H9 (cell line): ENCODE data around the gene TSC22D4. TPM values are rescaled to one million over a fixed set of nuclear protein-coding genes. Genes with fewer than 3 reads are reported as not detected.

Experiments
- DNase-seq: peaks from one replicate; pipeline ENCODE4 v3.0.0-alpha.2; 2017
- H2AFZ ChIP-seq: one replicate; pipeline ENCODE4 v1.6.1; 2013; ENCODE audit warnings: mild to moderate bottlenecking, low read length, control low read depth, moderate library complexity
- H2AK5ac ChIP-seq: 2 replicates; pipeline ENCODE4 v1.6.1; 2013; ENCODE audit warnings: low read length, control low read depth, mixed read lengths; ENCODE audit not compliant: insufficient read length
- H2BK120ac ChIP-seq: one replicate; pipeline ENCODE4 v1.6.1; 2013; ENCODE audit warnings: low read depth, mild to moderate bottlenecking, low read length, control low read depth, inconsistent platforms; ENCODE audit not compliant: poor library complexity, severe bottlenecking
- H2BK12ac ChIP-seq: 2 replicates; pipeline ENCODE4 v1.6.1; 2013; ENCODE audit warnings: low read length, control low read depth, mixed read lengths, low read depth; ENCODE audit not compliant: insufficient read length
- H2BK15ac ChIP-seq: 2 replicates; pipeline ENCODE4 v1.6.1; 2013; ENCODE audit warnings: low read depth, low read length, control low read depth
- H2BK20ac ChIP-seq: one replicate; pipeline ENCODE4 v1.6.1; 2013; ENCODE audit warnings: low read depth, mild to moderate bottlenecking, low read length, control low read depth, inconsistent platforms; ENCODE audit not compliant: poor library complexity, severe bottlenecking
- H2BK5ac ChIP-seq: 2 replicates; pipeline ENCODE4 v1.6.1; 2013; ENCODE audit warnings: low read length, control low read depth, mixed read lengths; ENCODE audit not compliant: insufficient read length
- H3K14ac ChIP-seq: 2 replicates; pipeline ENCODE4 v1.6.1; 2013; ENCODE audit warnings: low read length, control low read depth; ENCODE audit not compliant: insufficient read depth
- H3K18ac ChIP-seq: 2 replicates; pipeline ENCODE4 v1.6.1; 2013; ENCODE audit warnings: low read depth, mild to moderate bottlenecking, mixed read lengths, low read length, control low read depth; ENCODE audit not compliant: insufficient read length
- H3K23ac ChIP-seq: 2 replicates; pipeline ENCODE4 v1.6.1; 2013; ENCODE audit warnings: low read length, control low read depth, mixed read lengths, low read depth; ENCODE audit not compliant: insufficient read length
- H3K23me2 ChIP-seq: 2 replicates; pipeline ENCODE4 v1.6.1; 2013; ENCODE audit warnings: low read depth, mild to moderate bottlenecking, mixed read lengths, low read length, control low read depth; ENCODE audit not compliant: insufficient read length, poor library complexity, severe bottlenecking
- H3K27ac ChIP-seq: 2 replicates; pipeline ENCODE4 v1.5.1; 2013; ENCODE audit warnings: low read length, control low read depth, mixed read lengths, low read depth; ENCODE audit not compliant: insufficient read length
- H3K27me3 ChIP-seq: 2 replicates; pipeline ENCODE4 v1.6.1; 2013; ENCODE audit warnings: low read length, control low read depth, inconsistent platforms; ENCODE audit not compliant: insufficient read depth
- H3K4ac ChIP-seq: 2 replicates; pipeline ENCODE4 v1.6.1; 2013; ENCODE audit warnings: low read depth, mild to moderate bottlenecking, control low read depth, inconsistent platforms, low read length, moderate library complexity
- H3K4me1 ChIP-seq: 2 replicates; pipeline ENCODE4 v1.6.1; 2013; ENCODE audit warnings: low read length, control low read depth, inconsistent platforms; ENCODE audit not compliant: insufficient read depth
- H3K4me2 ChIP-seq: 2 replicates; pipeline ENCODE4 v1.6.1; 2013; ENCODE audit warnings: low read length, control low read depth, mixed read lengths; ENCODE audit not compliant: insufficient read length, insufficient read depth
- H3K56ac ChIP-seq: 2 replicates; pipeline ENCODE4 v1.6.1; 2013; ENCODE audit warnings: low read depth, mild to moderate bottlenecking, mixed read lengths, low read length, control low read depth; ENCODE audit not compliant: insufficient read length
- H3K79me1 ChIP-seq: 2 replicates; pipeline ENCODE4 v1.6.1; 2013; ENCODE audit warnings: low read depth, mild to moderate bottlenecking, moderate library complexity, low read length, control low read depth, inconsistent platforms; ENCODE audit not compliant: insufficient read depth, poor library complexity, severe bottlenecking
- H3K79me2 ChIP-seq: 2 replicates; pipeline ENCODE4 v1.6.1; 2013; ENCODE audit warnings: low read length, control low read depth, inconsistent platforms; ENCODE audit not compliant: insufficient read depth
- H3K9ac ChIP-seq: 2 replicates; pipeline ENCODE4 v1.6.1; 2013; ENCODE audit warnings: low read length, control low read depth, mixed read lengths; ENCODE audit not compliant: insufficient read length; ENCODE audit errors: extremely low read depth
- H3K9me3 ChIP-seq: one replicate; pipeline ENCODE4 v1.6.1; 2013; ENCODE audit warnings: low read depth, low read length, inconsistent platforms; ENCODE audit not compliant: control insufficient read depth
- H3T11ph ChIP-seq: one replicate; pipeline ENCODE4 v1.6.1; 2013; ENCODE audit warnings: mild to moderate bottlenecking, low read length, control low read depth, inconsistent platforms
- H4K20me1 ChIP-seq: one replicate; pipeline ENCODE4 v1.6.1; 2013; ENCODE audit not compliant: control insufficient read depth, insufficient read length, insufficient read depth
- H4K5ac ChIP-seq: 2 replicates; pipeline ENCODE4 v1.6.1; 2013; ENCODE audit warnings: low read depth, mild to moderate bottlenecking, mixed read lengths, low read length, control low read depth; ENCODE audit not compliant: insufficient read length
- H4K8ac ChIP-seq: replicated peaks from 2 replicates; pipeline ENCODE4 v1.6.1; 2013; ENCODE audit warnings: low read length, control low read depth, mixed read lengths, low read depth; ENCODE audit not compliant: insufficient read length
- H4K91ac ChIP-seq: 2 replicates; pipeline ENCODE4 v1.6.1; 2013; ENCODE audit warnings: low read depth, mild to moderate bottlenecking, moderate library complexity, mixed read lengths, low read length, control low read depth; ENCODE audit not compliant: insufficient read length
- H3K27ac Mint-ChIP-seq, 3 experiments: 2 replicates in 2 of 3; 3 replicates in 1 of 3; pipeline ENCODE4 v1.8.0; 2020 to 2021; ENCODE audit warnings: mixed read lengths in 3 of 3, mild to moderate bottlenecking in 1 of 3, moderate library complexity in 1 of 3
- H3K27me3 Mint-ChIP-seq: 2 replicates; pipeline ENCODE4 v1.8.0; 2021; ENCODE audit warnings: low read depth, mild to moderate bottlenecking, moderate library complexity, mixed read lengths
- H3K36me3 Mint-ChIP-seq, 3 experiments: 2 replicates in 2 of 3; 3 replicates in 1 of 3; pipeline ENCODE4 v1.8.0; 2020 to 2021; ENCODE audit warnings: low read depth in 3 of 3, mixed read lengths in 3 of 3; ENCODE audit not compliant: insufficient read depth in 1 of 3
- H3K4me1 Mint-ChIP-seq, 2 experiments: 2 replicates each; pipeline ENCODE4 v1.8.0; 2020; ENCODE audit warnings: mixed read lengths in 2 of 2
- H3K4me3 Mint-ChIP-seq, 2 experiments: 2 replicates in 1 of 2; 3 replicates in 1 of 2; pipeline ENCODE4 v1.8.0; 2020 to 2021; ENCODE audit warnings: mild to moderate bottlenecking in 2 of 2, mixed read lengths in 2 of 2, moderate library complexity in 1 of 2
- H3K9me3 Mint-ChIP-seq, 2 experiments: 2 replicates in 1 of 2; 3 replicates in 1 of 2; pipeline ENCODE4 v1.8.0; 2020; ENCODE audit warnings: mild to moderate bottlenecking in 2 of 2, mixed read lengths in 2 of 2, moderate library complexity in 1 of 2
- whole genome bisulfite sequencing: extraction: QIAGEN DNeasy Blood & Tissue Kit; methylation state at CpG from one replicate; pipeline ENCODE4 v1.1.7; 2013; ENCODE audit warnings: missing lambda C conversion rate, low lambda C conversion rate, mixed read lengths; ENCODE audit not compliant: insufficient read length; ENCODE audit errors: extremely low coverage; 5-methylcytosine and 5-hydroxymethylcytosine counted together
- total RNA-seq: library from RNA; stranded (reverse); gene quantifications from 2 replicates; pipeline ENCODE4 v1.2.1, GENCODE V29; 2021
- TF ChIP-seq, protein P1 (sequence below): fragments of 200-600 bp; sonication (generic); conservative IDR thresholded peaks from 3 replicates; pipeline ENCODE4 v1.8.0; 2021; ENCODE audit warnings: antibody characterized with exemption, mild to moderate bottlenecking

The TSC22D4 gene
- total RNA-seq, 1 experiment from 2014 or later: 17.5 TPM

DNA sequence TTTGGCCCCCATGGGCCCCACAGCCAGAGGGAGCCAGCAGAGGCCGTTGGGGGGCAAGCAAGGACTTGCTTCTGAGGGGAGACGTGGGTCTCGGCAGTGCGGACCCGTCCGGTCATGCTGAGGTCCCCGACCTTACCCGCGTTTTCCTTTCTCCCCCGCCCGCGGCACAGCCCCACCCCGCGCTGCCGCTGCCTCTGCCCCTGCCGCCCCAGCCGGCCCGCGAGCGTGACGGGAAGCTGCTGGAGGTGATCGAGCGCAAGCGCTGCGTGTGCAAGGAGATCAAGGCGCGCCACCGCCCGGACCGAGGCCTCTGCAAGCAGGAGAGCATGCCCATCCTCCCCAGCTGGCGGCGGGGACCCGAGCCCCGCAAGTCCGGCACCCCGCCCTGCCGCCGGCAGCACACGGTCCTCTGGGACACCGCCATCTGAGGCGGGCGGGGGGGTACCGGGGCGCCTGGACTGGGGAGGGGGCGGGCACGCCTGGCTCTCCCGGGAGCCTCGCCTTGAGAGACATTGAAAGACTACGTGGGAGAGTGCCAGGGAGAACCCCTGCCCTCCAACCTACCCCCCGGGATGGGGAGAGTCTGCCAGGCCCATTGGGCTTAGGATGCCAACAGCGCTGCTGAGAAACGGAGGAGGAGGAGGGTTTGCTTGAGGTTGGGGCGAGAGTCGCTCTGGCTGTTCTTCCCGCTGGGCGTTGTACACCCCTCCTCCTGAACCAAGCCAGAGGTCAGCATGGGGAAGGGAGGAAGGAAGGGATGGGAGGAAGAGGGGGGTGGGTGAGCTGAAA is 14.7 kb upstream of the TSC22D4 start:
- H3K79me1 ChIP-seq: no peaks in the 10 kb centered on the region
- H2AFZ ChIP-seq: no peak overlapping the region
- no peaks in the 10 kb centered on the region for H3K9me3 Mint-ChIP-seq
- H4K8ac ChIP-seq: no peak overlapping the region
- H3K27me3 ChIP-seq: no peaks in the 10 kb centered on the region; the same call in 1 of the 2 replicates
- H3K27ac ChIP-seq: no peak overlapping the region
- H3K36me3 Mint-ChIP-seq: peaks cover 0 to 4% (median 3%) of the 10 kb centered on the region in 3 experiments; a peak in 2 of 7 replicates
- H3K9ac ChIP-seq: no peak overlapping the region
- no peak overlapping the region for H3K27ac Mint-ChIP-seq
- H3K4me1 ChIP-seq: 0 out of 2 replicates have a peak, but pooled peaks cover 2% of the 10 kb centered on the region
- no peak overlapping the region for H3K18ac ChIP-seq
- H3K79me2 ChIP-seq: no peaks in the 10 kb centered on the region
- H3K56ac ChIP-seq: no peak overlapping the region
- H2BK12ac ChIP-seq: no peak overlapping the region
- no peak overlapping the region for H2BK5ac ChIP-seq
- WGBS: no CpG with 5 or more reads among the region's 56 CpGs
- H3K23ac ChIP-seq: no peak overlapping the region
- H3K4ac ChIP-seq: no peak overlapping the region
- H4K20me1 ChIP-seq: no peaks in the 10 kb centered on the region
- DNase-seq: no peak
- no peak overlapping the region for H4K91ac ChIP-seq
- H2BK15ac ChIP-seq: no peak overlapping the region
- TF ChIP-seq, protein P1, sequence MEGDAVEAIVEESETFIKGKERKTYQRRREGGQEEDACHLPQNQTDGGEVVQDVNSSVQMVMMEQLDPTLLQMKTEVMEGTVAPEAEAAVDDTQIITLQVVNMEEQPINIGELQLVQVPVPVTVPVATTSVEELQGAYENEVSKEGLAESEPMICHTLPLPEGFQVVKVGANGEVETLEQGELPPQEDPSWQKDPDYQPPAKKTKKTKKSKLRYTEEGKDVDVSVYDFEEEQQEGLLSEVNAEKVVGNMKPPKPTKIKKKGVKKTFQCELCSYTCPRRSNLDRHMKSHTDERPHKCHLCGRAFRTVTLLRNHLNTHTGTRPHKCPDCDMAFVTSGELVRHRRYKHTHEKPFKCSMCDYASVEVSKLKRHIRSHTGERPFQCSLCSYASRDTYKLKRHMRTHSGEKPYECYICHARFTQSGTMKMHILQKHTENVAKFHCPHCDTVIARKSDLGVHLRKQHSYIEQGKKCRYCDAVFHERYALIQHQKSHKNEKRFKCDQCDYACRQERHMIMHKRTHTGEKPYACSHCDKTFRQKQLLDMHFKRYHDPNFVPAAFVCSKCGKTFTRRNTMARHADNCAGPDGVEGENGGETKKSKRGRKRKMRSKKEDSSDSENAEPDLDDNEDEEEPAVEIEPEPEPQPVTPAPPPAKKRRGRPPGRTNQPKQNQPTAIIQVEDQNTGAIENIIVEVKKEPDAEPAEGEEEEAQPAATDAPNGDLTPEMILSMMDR: no peak
- H4K5ac ChIP-seq: no peak overlapping the region
- peaks cover 12 to 32% of the 10 kb centered on the region in 2 experiments for H3K4me1 Mint-ChIP-seq
- H3K4me2 ChIP-seq: peak overlapping the region; percentile 52
- no peak overlapping the region for H3T11ph ChIP-seq
- no peak overlapping the region for H2BK20ac ChIP-seq
- no peaks in the 10 kb centered on the region for H3K9me3 ChIP-seq
- H3K27me3 Mint-ChIP-seq: peaks cover 23% of the 10 kb centered on the region
- peak overlapping the region; percentile 51 to 78 for H3K4me3 Mint-ChIP-seq
- H2BK120ac ChIP-seq: no peak overlapping the region
- H2AK5ac ChIP-seq: no peak overlapping the region
- H3K23me2 ChIP-seq: peaks cover 3% of the 10 kb centered on the region
- H3K14ac ChIP-seq: peak overlapping the region; percentile 21; the same call in 1 of the 2 replicates
